HG02840 (cell line): ENCODE data around the gene MSH2.
"Not testable (repeated sequence)": the region's sequence is repeated elsewhere in the genome, so short reads cannot be mapped to it uniquely, and the experiment has no call there.

Experiments
- ATAC-seq: cut with Tn5 transposase; IDR thresholded peaks from one replicate; pipeline ENCODE4 v1.9.1; 2021; ENCODE audit warnings: mild to moderate bottlenecking, moderate library complexity, moderate number of reproducible peaks; ENCODE audit not compliant: unreplicated experiment, low FRiP score

The MSH2 gene

GRCh38 chr2:47406649-47407330 lies 3.8 kb downstream of the MSH2 start:
- not testable (repeated sequence) for ATAC-seq

GRCh38 chr2:47407976-47408375 lies 5.0 kb downstream of the MSH2 start:
- ATAC-seq, result not testable (repeated sequence)

- ATAC-seq, result no peak
These were observed 11.9 kb downstream of the MSH2 start for GRCh38 chr2:47414682-47415458.

- ATAC-seq, result no peak
These were observed 17.3 kb downstream of the MSH2 start for GRCh38 chr2:47420214-47420613.

- ATAC-seq, result not testable (repeated sequence)
These were observed 17.7 kb downstream of the MSH2 start for GRCh38 chr2:47420683-47421082.

GRCh38 chr2:47422016-47422415 lies 19.1 kb downstream of the MSH2 start:
- ATAC-seq, result no peak

- ATAC-seq, result no peak
These were observed 19.6 kb downstream of the MSH2 start for GRCh38 chr2:47422560-47422959.

- no peak for ATAC-seq
These were observed 23.8 kb downstream of the MSH2 start for GRCh38 chr2:47426786-47427185.

- no peak for ATAC-seq
These were observed 26.8 kb downstream of the MSH2 start for GRCh38 chr2:47429795-47430194.

- not testable (repeated sequence) for ATAC-seq
These were observed 30.1 kb downstream of the MSH2 start for GRCh38 chr2:47433006-47433405.

GRCh38 chr2:47433445-47433844 lies 30.5 kb downstream of the MSH2 start:
- not testable (repeated sequence) for ATAC-seq

- ATAC-seq, result no peak
These were observed 34.3 kb downstream of the MSH2 start for GRCh38 chr2:47437287-47437686.

GRCh38 chr2:47438106-47438505 lies 35.1 kb downstream of the MSH2 start:
- no peak for ATAC-seq

- no peak for ATAC-seq
These were observed 35.8 kb downstream of the MSH2 start for GRCh38 chr2:47438783-47439182.

GRCh38 chr2:47451790-47452189 lies 48.8 kb downstream of the MSH2 start:
- ATAC-seq, result no peak

GRCh38 chr2:47452761-47453160 lies 49.8 kb downstream of the MSH2 start:
- no peak for ATAC-seq

GRCh38 chr2:47454818-47455217 lies 51.9 kb downstream of the MSH2 start:
- ATAC-seq, result not testable (repeated sequence)

GRCh38 chr2:47455411-47455810 lies 52.5 kb downstream of the MSH2 start:
- ATAC-seq, result no peak

- no peak for ATAC-seq
These were observed 53.9 kb downstream of the MSH2 start for GRCh38 chr2:47456851-47457250.

- no peak for ATAC-seq
These were observed 54.3 kb downstream of the MSH2 start for GRCh38 chr2:47457268-47457667.

- no peak for ATAC-seq
These were observed 56.1 kb downstream of the MSH2 start for GRCh38 chr2:47459021-47459420.

GRCh38 chr2:47460766-47461165 lies 57.8 kb downstream of the MSH2 start:
- no peak for ATAC-seq
